H7 (cell line): Measurements from ENCODE around the gene PFKFB3. TPM values are rescaled to one million over a fixed set of nuclear protein-coding genes. Genes with fewer than 3 reads are reported as not detected.
"Not testable (repeated sequence)": the region's sequence is repeated elsewhere in the genome, so short reads cannot be mapped to it uniquely, and the experiment has no call there.

Experiments
- DNase-seq: peaks from one replicate; pipeline ENCODE4 v3.0.0; 2012
- H3K27me3 ChIP-seq: 2 replicates; pipeline ENCODE4 v1.6.0; 2011; ENCODE audit warnings: mild to moderate bottlenecking, low read length; ENCODE audit not compliant: control insufficient read depth, insufficient read depth
- H3K36me3 ChIP-seq: replicated peaks from 2 replicates; pipeline ENCODE4 v1.5.1; 2011; ENCODE audit warnings: low read length; ENCODE audit not compliant: control insufficient read depth, insufficient read depth
- H3K4me3 ChIP-seq: 2 replicates; pipeline ENCODE4 v1.5.1; 2011; ENCODE audit warnings: low read depth, mild to moderate bottlenecking, control low read depth, low read length, moderate library complexity; ENCODE audit not compliant: insufficient read depth
- total RNA-seq: library from RNA; depleted of rRNA; stranded (reverse); fragments of >200 nt; shearing (Covaris generic); gene quantifications from 2 replicates; pipeline ENCODE4 v1.2.3, GENCODE V29; 2014

Gene PFKFB3
- total RNA-seq, 1 experiment from 2014 or later, result 14.6 TPM

DNA sequence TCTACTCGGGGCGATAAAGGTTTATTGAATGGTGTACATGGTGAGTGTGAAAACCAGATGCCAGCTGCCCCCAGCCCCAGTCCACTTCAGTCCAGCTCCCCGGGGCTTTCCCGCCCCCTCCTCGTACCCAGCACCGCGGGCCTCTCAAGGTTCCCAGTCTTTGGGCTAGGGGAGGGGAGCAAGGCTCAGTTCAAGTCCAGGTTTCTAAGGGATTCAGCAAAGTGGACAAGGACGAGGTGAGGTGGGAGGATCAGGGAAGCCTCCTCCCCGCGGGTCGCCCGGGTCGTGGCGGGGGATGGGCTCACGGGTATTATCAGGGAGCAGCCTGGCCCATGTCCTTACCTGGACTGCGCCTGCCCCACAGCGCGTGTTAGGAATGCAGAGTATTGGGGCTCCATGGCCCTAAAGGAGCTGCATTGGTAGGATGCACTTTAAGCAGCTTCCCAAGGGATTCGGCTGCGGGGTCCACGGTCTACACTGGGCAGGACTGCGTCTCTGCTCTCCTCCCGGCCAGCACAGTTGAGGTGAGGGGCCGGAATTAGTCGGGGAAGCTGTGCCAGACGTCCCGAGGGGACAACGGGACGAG lies 541 bp upstream of the PFKFB3 start:
- DNase-seq, result peak; percentile 81
- Histone ChIP-seq H3K36me3 (no peaks in the 10 kb centered on the region), H3K27me3 (peaks cover 34% of the 10 kb centered on the region), H3K4me3 (peak overlapping the region; percentile 43)

DNA sequence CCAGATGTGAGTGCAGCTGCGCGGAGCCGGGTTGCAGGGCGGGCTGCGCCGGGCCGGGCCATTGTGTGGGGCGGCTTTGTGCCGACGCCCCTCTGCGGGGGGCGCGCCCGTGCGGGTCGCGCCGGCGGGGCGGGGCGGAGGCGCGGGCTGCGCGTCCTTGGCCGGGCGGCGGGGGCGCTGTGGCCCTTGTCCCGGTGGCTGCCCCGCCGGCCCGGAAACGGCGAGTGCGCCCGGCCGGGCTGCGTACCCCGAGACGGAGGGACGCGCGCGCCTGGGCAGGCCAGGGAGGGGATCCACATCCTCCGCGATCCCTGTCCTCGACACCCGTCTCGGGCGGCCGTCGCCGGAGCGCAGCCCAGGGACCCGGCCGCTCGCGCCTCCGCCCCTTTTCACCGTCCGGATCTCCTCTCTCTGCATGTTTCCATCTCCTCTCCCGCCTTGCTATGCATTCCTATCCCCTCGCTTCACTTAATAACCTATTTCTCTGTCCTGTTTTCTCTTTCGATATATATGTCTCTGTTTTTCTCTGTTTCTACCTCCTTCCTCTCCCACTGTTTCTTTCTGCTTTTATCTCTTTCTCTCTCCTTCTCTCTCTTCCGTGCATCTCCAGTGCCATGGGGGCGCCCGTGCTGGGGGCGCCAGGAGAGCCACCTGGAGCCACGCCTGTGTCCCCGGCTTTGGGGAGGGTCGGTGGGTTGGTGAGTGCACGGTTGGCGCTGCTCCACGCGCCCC lies 765 bp downstream of the PFKFB3 start:
- Histone ChIP-seq H3K27me3 (peaks cover 34% of the 10 kb centered on the region), H3K4me3 (peak overlapping the region; percentile 89)
- DNase-seq, result peak; percentile 97

DNA sequence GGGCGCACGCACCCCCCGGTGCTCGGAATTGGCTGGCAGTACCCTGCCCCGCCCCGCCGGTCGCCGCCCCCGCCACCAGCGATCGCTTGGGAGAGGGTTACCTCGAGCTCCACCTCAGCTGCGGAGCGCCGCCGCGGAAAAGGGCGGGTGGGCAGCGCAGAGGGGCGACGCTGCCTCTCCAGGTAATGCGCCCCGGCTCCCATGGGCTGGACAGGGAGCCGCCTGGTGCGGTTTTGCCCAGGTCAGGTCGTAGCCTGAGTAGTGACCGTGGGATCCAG lies 1.3 kb downstream of the PFKFB3 start:
- peak; percentile 87 for DNase-seq
- H3K27me3 ChIP-seq, result peaks cover 34% of the 10 kb centered on the region
- H3K36me3 ChIP-seq, result no peaks in the 10 kb centered on the region
- H3K4me3 ChIP-seq, result peak overlapping the region; percentile 89

More for the DNA sequence above, 765 bp downstream of the PFKFB3 start:
- no peaks in the 10 kb centered on the region for H3K36me3 ChIP-seq

DNA sequence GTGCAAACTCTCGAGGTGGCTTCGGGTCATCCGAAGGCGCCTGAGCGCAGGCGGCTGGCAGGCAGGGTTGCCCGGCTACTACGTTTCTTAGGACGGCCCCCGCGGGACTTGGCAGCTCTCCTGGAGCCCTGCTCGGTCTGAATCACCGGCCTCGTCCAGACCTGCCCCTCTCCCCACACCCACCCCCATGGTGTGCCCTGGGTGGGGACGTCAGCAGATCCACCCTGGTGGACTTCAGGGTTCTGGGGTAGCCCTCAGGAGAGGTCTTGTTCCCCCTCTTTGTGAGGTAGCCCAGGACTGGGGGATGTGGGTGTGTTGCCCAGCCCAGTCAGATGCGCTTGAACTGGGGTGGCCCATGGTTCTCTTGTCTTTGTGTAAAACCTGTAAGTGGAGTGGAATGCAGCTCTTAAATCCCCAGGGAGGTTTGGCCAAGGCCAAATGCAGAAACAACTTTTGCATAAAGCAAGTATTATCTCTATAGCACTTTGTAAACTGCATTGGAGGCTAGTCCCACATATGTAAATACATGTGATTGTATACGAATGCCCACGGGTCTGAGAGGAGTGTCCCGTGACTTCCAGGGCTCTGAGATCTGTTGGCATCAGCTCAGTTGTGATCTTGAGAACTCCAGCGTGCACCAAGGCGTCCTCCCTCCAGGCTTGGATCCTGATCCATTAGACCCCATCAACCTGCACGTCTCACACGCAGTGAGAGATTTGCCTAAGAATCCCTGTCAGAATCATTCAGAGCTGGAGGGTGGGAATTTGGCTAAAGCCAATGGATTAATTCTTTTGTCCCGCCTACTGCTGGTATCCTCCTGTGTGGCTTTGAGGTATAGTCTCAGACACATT lies 1.8 kb downstream of the PFKFB3 start:
- peak; percentile 68 for DNase-seq
- no peaks in the 10 kb centered on the region for H3K36me3 ChIP-seq
- H3K27me3 ChIP-seq, result peaks cover 31% of the 10 kb centered on the region
- peak overlapping the region; percentile 89 for H3K4me3 ChIP-seq

DNA sequence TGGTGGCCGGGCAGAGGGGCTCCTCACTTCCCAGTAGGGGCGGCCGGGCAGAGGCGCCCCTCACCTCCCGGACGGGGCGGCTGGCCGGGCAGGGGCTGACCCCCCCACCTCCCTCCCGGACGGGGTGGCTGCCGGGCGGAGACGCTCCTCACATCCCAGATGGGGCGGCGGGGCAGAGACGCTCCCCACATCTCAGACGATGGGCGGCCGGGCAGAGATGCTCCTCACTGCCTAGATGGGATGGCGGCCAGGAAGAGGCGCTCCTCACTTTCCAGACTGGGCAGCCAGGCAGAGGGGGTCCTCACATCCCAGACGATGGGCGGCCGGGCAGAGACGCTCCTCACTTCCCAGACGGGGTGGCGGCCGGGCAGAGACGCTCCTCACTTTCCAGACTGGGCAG lies 3.8 kb downstream of the PFKFB3 start:
- H3K4me3 ChIP-seq, H3K36me3 ChIP-seq, DNase-seq: not testable (repeated sequence)
- peaks cover 13% of the 10 kb centered on the region for H3K27me3 ChIP-seq

DNA sequence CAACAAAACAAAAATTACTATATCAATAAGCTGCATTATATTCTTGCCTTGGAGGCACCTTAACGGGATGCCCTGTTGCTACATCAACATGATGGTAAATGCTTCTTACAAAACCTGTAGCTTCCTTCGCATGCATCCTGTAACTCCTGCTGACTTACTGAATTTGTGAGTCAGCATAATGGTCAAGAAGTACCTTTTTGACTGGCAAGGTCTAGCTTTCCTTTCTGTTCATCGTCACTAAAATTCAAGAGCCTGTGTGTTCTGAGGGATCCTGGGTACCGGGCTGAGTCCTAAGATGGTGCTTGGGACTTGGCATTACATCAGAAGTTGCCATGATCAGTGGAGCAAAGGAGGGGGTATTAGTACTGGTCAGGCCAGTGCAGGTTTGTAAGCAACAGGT lies 4.9 kb downstream of the PFKFB3 start:
- H3K27me3 ChIP-seq, result peaks cover 3% of the 10 kb centered on the region
- DNase-seq, result no peak
- H3K4me3 ChIP-seq, result no peak overlapping the region
- H3K36me3 ChIP-seq, result no peaks in the 10 kb centered on the region

DNA sequence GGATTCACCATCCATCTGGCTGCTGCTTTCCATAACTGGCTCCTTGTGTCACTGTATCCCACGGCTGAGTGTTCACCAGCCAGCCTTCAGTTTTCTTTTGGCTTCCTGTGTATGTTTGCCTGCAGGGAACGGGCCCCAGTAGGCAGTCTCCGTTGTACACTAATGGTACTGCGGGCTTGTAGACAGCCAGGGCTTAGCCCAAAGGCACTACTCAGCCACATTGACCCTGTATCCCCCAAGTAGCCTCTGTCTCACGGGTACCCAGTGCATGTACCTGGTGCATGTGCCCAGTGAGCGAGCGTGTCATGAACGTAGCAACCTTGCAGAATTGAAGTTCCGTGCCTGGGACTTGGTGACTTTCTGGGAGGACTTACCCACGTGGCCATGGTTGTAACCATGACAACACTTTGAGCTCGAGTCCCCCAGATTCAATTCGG lies 6.1 kb downstream of the PFKFB3 start:
- no peak for DNase-seq
- no peak overlapping the region for H3K4me3 ChIP-seq
- H3K36me3 ChIP-seq, result peaks cover under 1% of the 10 kb centered on the region

DNA sequence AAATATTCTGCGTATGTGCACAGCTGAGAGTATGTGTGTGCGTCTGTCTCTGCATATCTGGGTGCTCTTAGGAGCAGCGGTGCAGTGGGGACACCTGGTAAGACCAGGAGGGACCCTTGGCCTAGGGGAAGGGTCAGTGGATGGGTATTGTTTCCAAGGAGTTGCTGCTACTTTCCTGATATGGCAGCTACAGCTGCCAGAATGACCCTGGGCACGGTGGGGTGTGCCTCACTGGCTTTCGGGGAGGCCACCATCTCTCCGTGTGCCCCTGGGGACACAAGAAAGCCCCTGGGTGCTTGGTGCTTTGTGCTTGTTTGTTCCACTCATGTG lies 8.6 kb downstream of the PFKFB3 start:
- no peaks in the 10 kb centered on the region for H3K27me3 ChIP-seq
- no peak overlapping the region for H3K4me3 ChIP-seq
- DNase-seq, result no peak
- peaks cover 4% of the 10 kb centered on the region for H3K36me3 ChIP-seq

More for the DNA sequence above, 6.1 kb downstream of the PFKFB3 start:
- H3K27me3 ChIP-seq, result peaks cover 3% of the 10 kb centered on the region; the same call in 1 of the 2 replicates

DNA sequence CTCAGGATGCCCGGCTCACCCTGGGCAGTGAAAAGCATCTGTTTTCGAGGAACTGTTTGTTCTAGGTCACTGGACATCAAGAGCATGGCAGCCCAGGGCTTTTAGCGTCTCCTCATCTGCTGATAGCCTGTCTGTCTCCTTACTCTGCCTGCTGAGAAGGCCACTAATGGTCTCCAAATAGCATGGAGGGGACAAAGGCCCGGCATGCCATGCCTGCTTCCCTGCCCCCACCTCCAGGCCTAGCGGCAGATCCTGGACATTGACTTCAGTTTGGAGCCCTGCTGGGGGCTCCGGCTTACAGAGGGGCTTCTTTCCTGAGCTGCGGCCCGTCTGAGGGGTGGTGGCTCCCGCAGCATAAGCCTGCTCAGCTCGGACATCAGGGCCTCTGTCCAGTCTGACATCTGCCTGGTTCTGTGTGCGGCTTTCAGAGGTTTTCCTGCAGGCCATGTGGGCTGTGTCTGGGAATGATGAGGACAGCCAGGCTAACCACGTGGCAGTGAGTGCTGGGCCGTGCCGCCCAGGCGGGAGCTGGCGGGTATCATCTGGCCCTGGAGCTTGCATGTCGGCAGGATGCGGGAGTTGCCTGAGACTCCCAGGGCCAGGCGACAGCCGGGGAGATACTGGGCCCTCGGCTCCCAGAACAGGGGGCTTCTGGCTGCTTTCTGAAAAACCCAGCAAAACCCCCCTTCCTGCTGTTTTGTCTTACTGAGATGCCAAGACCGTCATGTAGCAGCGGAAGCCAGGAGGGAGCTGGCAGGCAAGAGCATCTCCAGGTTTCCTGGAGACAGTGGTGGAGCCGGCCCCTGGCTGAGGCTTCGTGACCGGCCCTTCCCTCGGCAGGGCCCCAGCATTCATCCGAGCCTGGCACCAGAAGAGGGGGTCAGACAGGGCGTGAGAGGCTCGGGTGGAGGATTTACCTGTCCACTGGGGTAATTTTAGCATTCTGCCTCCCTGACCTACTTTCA lies 9.2 kb downstream of the PFKFB3 start:
- peak; percentile 72 for DNase-seq
- Histone ChIP-seq H3K4me3 (no peak overlapping the region), H3K36me3 (peaks cover 8% of the 10 kb centered on the region), H3K27me3 (no peaks in the 10 kb centered on the region)

DNA sequence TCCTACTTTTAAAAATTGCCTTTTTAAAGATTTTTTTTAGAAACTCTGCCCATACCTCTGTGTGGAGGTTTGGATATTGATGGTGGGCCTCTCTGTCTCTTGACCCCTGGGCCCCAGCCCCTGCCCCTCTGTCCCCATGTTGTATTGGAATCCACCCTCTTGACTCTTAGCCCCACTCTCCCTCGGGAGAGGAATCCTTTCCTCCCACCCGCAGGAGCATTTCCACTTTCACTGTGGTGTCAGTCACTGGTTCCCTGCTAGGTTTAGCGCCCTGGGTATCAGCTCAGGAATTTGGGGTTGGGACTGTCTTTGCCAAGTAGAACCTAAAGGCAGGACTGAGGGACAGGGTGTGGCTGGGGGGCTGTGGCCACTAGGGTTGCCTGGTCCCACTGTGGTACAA lies 10.1 kb downstream of the PFKFB3 start:
- DNase-seq, result no peak
- H3K4me3 ChIP-seq, result no peak overlapping the region
- H3K36me3 ChIP-seq, result peaks cover 11% of the 10 kb centered on the region
- no peaks in the 10 kb centered on the region for H3K27me3 ChIP-seq

DNA sequence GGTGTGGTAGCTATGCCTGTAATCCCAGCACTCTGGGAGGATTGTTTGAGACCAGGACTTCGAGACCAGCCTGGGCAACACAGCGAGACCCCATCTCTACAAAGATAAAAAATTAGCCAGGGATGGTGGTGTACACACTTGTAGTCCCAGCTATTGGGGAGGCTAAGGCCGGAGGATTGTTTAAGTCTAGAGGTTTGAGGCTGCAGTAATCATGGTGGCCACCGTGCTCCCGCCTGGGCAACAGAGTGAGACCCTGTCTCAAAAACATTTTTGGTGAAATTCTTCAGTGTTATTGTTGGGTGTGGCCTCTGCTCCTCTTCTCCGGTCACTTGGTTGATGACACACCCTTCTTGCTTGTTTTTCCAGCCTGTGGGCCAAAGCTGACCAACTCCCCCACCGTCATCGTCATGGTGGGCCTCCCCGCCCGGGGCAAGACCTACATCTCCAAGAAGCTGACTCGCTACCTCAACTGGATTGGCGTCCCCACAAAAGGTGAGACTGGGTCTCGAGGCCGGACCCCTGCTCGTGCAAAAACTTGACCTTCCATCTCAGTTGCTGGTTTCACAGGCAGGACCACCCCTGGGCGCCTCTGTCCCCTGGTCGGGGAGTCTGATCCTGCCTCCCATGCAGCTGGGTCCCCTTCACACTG lies 10.6 kb downstream of the PFKFB3 start:
- H3K4me3 ChIP-seq, result no peak overlapping the region
- peaks cover 11% of the 10 kb centered on the region for H3K36me3 ChIP-seq
- DNase-seq, result no peak
- no peaks in the 10 kb centered on the region for H3K27me3 ChIP-seq

DNA sequence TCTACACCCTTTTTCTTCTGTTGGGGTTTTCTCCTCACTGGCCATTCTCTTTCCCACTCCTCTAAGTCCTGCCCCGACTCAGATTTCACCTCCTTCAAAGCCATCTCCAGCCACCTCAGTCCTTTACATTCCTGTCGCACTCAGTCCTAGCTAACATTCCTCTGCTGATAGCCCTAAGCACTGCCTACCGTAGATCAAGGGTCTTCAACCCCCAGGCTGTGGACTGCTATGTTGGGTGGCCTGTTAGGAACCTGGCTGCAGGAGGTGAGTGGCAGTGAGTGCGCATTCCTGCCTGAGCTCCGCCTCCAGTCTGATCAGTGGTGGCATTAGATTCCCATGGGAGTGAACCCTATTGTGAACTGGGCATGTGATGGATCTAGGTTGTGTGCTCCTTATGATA lies 11.2 kb downstream of the PFKFB3 start:
- no peak for DNase-seq
- Histone ChIP-seq H3K36me3 (peaks cover 13% of the 10 kb centered on the region), H3K4me3 (no peak overlapping the region), H3K27me3 (no peaks in the 10 kb centered on the region)

DNA sequence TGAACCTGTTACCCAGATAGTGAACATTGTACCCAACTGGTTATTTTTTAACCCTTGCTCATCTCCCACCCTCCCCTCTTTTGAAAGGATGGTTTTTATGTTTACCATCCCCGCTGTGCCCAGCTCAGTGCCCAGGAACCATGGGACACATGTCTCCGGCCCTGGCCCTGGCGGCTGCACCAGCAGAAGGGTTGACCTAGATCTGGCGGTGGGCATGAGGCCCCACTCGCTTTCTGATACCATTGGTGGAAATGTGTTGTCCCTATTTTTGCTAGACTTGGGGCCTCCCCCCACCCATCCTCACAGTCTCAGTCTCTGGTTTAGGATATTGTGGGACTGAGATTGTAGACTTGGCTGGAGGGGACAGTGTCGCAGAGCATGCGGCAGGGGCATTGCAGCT lies 11.9 kb downstream of the PFKFB3 start:
- Histone ChIP-seq H3K4me3 (no peak overlapping the region), H3K27me3 (no peaks in the 10 kb centered on the region), H3K36me3 (peaks cover 18% of the 10 kb centered on the region)
- DNase-seq, result no peak

DNA sequence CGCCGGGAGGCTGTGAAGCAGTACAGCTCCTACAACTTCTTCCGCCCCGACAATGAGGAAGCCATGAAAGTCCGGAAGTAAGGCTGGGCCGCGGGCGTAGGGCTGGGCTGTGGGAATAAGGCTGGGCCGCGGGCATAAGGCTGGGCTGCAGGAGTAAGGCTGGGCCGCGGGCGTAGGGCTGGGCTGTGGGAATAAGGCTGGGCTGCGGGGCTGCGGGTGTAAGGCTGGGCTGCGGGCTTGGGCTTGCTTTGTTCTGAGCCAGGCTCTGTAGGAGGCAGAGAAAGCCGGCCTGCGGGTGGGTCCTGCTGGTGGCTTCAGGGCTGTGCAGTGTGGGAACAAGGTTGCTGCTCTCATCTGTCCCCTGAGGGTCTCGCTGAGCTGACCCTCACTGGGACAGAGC lies 12.5 kb downstream of the PFKFB3 start:
- peaks cover 18% of the 10 kb centered on the region for H3K36me3 ChIP-seq
- H3K27me3 ChIP-seq, result no peaks in the 10 kb centered on the region
- H3K4me3 ChIP-seq, result no peak overlapping the region
- no peak for DNase-seq
